Measurements from ENCODE around the gene COL27A1.

GRCh38 chr9:114179516-114179915 is 24.2 kb downstream of the COL27A1 start:
- TF ChIP-seq POLR2A (IDR thresholded peaks at IDR 0.05; ENCODE audit: low read length) (no peak), GATA1 (IDR thresholded peaks at IDR 0.05; ENCODE audit: low read depth, low read length) (no peak)

All from erythroblast (primary cell).